ENCODE results near the gene LRPAP1. TPM values are rescaled to one million over a fixed set of nuclear protein-coding genes. Genes with fewer than 3 reads are reported as not detected.

Gene LRPAP1
- total and polyA plus RNA-seq, 2 experiments from 2014 or later, result 191 to 299 TPM

GRCh38 chr4:3487861-3488260 is 44.4 kb downstream of the LRPAP1 start:
- no peak for DNase-seq (ENCODE audit: low spot score)
- Histone ChIP-seq H3K4me2 (no peak overlapping the region), H3K27me3 (peaks cover 22% of the 10 kb centered on the region), H3K79me2 (no peaks in the 10 kb centered on the region), H3K9me2 (replicated peaks; ENCODE audit: insufficient read depth) (no peaks in the 10 kb centered on the region), H3K4me3 (no peak overlapping the region), H3K9me3 (ENCODE audit: low read depth) (no peaks in the 10 kb centered on the region), H3K36me3 (replicated peaks; ENCODE audit: insufficient read depth, low read depth) (no peaks in the 10 kb centered on the region), H3K27ac (no peak overlapping the region), H4K20me1 (ENCODE audit: insufficient read depth, poor library complexity, severe bottlenecking) (no peaks in the 10 kb centered on the region), H2AFZ (no peak overlapping the region), H3K4me1 (ENCODE audit: insufficient read depth) (peaks cover 13% of the 10 kb centered on the region)
- 91% methylated on average over 7 of the region's 7 CpGs for WGBS (ENCODE audit: low lambda C conversion rate, missing lambda C conversion rate)
- no peak for TF ChIP-seq CTCF (IDR thresholded peaks at IDR 0.05; ENCODE audit: poor library complexity)
- no peak for TF ChIP-seq EZH2 (IDR thresholded peaks at IDR 0.05; ENCODE audit: borderline replicate concordance)
- no peak for TF ChIP-seq EZH2phosphoT487 (IDR thresholded peaks at IDR 0.05; ENCODE audit: low read depth, severe bottlenecking, unreplicated experiment)

- Histone ChIP-seq H4K20me1 (ENCODE audit: insufficient read depth, poor library complexity, severe bottlenecking) (no peaks in the 10 kb centered on the region), H3K27me3 (peaks cover 13% of the 10 kb centered on the region), H3K9me2 (replicated peaks; ENCODE audit: insufficient read depth) (no peaks in the 10 kb centered on the region), H3K4me3 (no peak overlapping the region), H2AFZ (no peak overlapping the region), H3K4me1 (ENCODE audit: insufficient read depth) (peaks cover 13% of the 10 kb centered on the region), H3K27ac (no peak overlapping the region), H3K9me3 (ENCODE audit: low read depth) (no peaks in the 10 kb centered on the region), H3K36me3 (replicated peaks; ENCODE audit: insufficient read depth, low read depth) (no peaks in the 10 kb centered on the region), H3K4me2 (no peak overlapping the region), H3K79me2 (no peaks in the 10 kb centered on the region)
- 78% methylated on average over 25 of the region's 25 CpGs for WGBS (ENCODE audit: low lambda C conversion rate, missing lambda C conversion rate)
- DNase-seq (ENCODE audit: low spot score), result no peak
- TF ChIP-seq EZH2 (IDR thresholded peaks at IDR 0.05; ENCODE audit: borderline replicate concordance) (no peak), EZH2phosphoT487 (IDR thresholded peaks at IDR 0.05; ENCODE audit: low read depth, severe bottlenecking, unreplicated experiment) (no peak), CTCF (IDR thresholded peaks at IDR 0.05; ENCODE audit: poor library complexity) (no peak)
Observed at GRCh38 chr4:3486541-3487540, 45.4 kb downstream of the LRPAP1 start.

GRCh38 chr4:3485886-3486540 is 46.2 kb downstream of the LRPAP1 start:
- no peak for DNase-seq (ENCODE audit: low spot score)
- H4K20me1 ChIP-seq (ENCODE audit: insufficient read depth, poor library complexity, severe bottlenecking), result no peaks in the 10 kb centered on the region
- no peaks in the 10 kb centered on the region for H3K9me2 ChIP-seq (replicated peaks; ENCODE audit: insufficient read depth)
- no peaks in the 10 kb centered on the region for H3K79me2 ChIP-seq
- H3K27me3 ChIP-seq, result peaks cover 6% of the 10 kb centered on the region
- H3K36me3 ChIP-seq (replicated peaks; ENCODE audit: insufficient read depth, low read depth), result no peaks in the 10 kb centered on the region
- TF ChIP-seq EZH2 (IDR thresholded peaks at IDR 0.05; ENCODE audit: borderline replicate concordance) (no peak), CTCF (IDR thresholded peaks at IDR 0.05; ENCODE audit: poor library complexity) (no peak), EZH2phosphoT487 (IDR thresholded peaks at IDR 0.05; ENCODE audit: low read depth, severe bottlenecking, unreplicated experiment) (no peak)
- no peak overlapping the region for H2AFZ ChIP-seq
- peak overlapping the region; percentile 44 for H3K4me2 ChIP-seq
- H3K9me3 ChIP-seq (ENCODE audit: low read depth), result no peaks in the 10 kb centered on the region
- no peak overlapping the region for H3K4me3 ChIP-seq
- H3K27ac ChIP-seq, result no peak overlapping the region
- 74% methylated on average over 25 of the region's 25 CpGs for WGBS (ENCODE audit: low lambda C conversion rate, missing lambda C conversion rate)
- peaks cover 13% of the 10 kb centered on the region for H3K4me1 ChIP-seq (ENCODE audit: insufficient read depth)
